NCI-H524 treated with DMSO at 0.1 percent for 48 hours (cell line): ENCODE results near the gene LMOD3.

Source experiments
- DNase-seq: peaks from one replicate; lab custom pipeline; 2025; lab: John Stamatoyannopoulos, UW

The LMOD3 gene

DNA sequence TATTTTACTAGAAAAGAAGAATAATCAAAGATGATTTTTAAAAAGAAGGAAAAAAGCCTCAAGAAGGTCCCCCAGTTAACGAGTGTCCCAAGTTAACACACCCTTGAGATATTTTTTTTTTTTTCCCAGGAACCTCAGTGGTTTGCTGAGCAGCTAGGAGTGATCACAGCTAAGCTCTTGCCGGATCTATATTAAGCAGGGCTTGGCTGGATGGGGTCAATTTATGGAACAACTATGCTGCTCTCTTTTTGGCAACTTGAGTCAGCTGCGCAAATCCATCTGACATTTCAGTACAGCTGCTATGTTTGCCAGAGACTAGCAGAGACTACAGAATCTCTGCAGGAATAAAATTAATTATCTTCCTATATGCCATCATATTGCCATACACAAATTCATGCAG, at the start of gene LMOD3:
TSS of gene LMOD3 (minus strand) at position 193 of the 400 bp plus-strand sequence. CDS start 209 bp downstream, outside the sequence.
- DNase-seq: no peak

DNA sequence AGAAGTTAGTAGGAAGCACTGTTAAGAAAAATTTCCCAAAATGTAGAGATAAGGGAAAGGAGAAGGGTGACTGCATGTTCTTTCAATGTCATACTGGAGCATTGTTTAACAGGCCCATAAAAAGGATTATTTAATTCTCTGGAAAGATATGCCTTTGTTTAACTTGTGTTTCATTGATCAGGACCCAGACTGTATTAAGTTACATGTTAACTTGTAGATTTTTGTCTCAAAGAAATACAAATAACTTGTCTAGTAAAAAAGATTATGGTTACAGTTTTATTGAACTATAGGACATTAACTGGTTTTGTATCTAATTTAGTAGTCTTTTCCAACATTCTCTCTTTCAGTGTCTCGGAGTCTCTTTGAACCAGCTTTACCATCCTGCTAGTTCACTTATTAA, 49.7 kb upstream of the LMOD3 start:
- DNase-seq: no peak

DNA sequence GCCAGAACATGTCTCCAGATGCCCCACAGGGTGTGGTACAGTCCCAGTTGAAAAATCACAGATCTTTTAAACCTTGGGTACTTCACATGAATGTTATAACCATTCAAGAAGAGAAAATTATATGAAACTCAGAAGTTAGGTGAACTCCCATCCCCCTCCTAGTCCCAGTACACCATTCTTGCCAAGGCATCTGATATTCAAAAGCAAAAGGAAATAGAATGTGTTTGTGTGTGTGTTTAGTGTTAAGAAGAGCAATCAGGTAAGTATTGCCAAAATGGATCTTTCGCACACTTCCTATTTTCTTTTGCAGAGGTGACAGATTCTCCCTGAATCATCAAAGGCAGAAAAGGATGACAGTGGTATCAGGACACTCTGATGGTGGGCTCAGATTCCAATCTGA, 44.1 kb upstream of the LMOD3 start:
- no peak for DNase-seq

DNA sequence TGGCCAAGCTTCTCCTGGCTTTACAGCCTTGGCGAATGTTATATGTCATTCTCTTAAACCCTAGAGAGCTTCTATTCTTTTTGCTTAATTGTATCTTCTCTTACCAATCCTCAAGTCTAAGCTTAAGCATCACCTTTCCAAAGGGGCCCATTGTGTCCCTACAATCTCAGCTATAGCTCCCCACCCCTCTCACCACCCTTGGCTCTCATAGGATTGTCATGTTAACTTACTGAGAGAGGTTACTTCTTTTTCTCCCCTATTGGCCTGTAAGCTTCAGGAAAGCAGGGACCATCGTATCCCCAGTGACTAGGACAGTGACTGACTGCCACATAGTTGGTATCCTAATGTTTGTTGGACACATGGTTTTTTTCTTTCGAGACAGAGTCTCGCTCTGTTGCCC, 43.3 kb upstream of the LMOD3 start:
- DNase-seq: no peak

DNA sequence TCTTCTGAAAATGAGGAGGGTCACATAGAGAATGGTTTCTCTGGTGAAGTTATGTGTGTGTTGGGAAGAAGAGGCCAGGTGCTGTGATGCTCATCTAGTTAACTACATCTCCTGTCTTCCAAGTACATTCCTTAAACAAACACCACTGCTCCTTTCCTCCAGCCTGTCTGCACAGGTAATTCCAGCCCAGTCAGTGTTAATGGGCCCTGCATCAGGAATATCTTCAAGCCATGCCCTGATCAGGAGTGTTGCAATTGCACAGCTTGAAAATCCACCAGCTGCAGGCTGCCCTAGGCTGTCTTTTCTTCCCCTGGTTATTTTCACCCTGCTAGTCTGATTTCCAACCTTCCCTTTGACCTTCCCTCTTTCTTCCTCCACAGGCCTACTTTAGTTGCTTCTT, 41.9 kb upstream of the LMOD3 start:
- DNase-seq: no peak

DNA sequence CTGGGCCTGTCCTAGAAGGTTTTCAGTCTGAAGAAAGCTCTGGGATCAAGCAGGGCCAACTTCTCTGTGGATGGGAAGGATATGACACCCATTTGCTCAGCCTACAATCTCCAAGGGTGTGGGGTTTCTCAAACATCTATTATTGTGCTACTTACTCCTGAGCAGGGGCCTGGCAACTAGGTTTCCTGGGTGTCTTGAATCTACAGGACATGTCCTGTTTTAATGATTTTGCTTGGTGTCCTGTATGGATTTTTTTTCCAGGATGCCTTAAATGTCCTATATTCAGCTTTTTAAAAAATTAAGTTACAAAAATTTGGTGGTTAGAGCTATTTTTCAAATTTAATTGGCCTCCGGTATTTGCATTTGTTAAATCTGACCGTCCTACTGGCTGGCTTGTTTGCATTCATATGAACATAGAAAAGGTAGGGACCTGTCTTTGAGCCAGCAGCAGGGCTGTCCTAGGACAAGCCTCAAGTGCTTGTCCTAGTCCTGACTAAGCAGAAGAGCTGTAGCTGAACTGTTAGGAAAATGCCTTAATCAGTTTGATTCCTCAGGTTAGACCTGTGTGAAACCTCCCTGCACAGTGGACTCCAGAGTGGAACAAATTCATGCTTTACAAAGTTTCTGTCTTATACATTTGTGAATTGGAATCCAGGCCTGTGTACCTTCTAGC, 40.0 kb upstream of the LMOD3 start:
- no peak for DNase-seq

DNA sequence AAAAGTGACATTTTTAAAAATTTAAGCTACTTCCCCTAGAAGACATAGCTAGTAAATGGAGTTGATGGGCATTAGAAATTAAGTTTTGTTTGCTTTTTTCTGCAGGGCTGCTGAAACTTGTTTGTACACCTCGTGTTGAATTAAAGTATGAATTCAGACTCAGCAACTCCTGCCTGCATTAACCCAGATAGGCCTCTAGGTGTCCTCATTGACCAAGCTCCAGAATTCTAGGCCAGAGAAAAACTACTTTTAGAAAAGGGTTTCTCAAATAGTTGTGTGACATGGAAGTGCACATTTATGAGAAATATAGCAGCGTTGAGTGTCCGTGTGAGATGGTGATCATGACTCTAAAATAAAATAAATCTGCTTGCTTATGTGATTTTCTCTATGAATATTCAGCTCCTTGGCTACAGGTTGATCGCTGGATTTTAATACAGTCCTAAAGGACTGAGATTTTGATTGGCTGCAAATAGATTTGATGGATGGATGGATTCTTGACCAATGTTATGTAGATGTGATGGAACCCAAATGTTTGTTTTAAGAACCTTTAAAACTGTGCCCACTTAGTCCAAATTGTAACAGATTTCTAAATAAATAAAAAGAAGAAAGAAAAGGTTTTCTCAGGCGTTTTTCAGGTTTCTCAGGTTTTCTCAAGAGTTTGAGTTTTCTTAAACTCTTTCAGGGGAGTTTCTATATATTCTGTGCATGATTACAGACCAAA, 39.4 kb upstream of the LMOD3 start:
- DNase-seq: no peak

DNA sequence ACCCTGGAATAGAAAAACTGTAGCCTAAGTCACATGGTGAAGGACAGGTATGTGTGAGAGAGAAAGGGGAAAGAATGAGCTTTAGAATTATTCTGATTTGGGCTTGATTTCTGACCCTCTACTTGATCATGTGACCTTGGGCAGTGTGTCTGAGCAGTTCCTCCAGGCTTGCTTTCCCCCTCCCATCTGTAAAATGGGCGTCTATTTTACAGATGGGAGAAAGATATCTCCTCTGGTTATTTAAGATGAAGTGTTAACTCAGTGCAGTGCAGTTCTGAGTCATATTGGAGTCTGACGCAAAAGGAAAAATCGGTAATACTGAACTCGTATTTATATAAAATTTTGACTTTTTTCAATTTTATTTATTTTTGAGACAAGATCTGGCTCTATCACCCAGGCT, 38.1 kb upstream of the LMOD3 start:
- DNase-seq: no peak

DNA sequence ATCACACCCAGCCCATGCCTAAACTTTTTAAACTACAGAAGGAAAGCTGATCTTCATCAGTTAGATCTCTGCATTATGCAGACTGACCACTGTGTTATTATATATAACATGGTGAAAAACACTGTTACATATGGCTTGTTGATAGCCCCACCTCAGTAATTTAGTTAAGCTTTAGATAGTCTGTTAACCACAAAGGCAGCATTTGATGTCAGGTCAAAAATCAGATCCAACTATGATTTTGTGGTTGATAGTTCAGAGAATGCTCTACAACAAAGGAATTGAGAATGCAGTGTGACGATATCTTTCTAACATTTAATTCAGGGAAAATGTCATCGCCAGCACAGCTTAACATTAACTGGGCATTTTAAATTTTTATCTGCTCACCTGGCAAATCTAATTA, 37.7 kb upstream of the LMOD3 start:
- no peak for DNase-seq

DNA sequence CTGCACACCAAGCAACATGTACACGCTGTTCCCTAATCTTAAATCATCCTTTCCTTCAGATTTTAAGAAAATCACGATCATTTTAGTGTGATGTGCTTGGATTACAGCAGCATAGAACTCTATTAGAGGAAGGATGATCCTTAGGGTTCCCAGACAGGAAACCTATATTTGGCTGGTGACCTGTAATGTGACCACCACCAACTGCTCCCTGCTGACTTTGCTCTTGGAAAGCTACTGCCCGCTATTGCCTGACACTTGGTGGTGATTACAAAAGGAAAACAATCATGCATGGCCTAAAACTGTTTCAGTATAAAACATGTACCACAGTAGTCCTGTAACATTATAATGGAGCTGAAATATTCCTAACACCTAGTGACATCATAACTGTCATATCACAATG, 27.2 kb upstream of the LMOD3 start:
- no peak for DNase-seq

DNA sequence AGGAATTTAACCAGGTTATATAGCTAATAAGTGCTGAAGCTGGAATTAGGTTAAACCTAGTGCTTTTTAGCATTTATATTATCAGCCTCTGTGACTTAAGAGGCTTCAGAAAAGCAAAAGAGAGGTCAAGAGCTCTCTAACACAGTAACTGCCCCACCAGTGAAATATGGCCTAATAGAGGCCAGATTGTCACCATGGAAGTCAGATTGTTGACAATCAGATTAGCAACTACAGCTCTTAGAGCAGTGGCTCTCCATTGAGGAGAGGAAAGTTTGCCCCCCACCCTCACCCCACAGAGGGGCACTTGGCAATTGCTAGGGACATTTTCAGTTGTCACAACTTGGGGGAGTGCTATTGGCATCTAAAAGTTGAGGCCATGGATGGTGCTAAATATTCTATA, 23.3 kb upstream of the LMOD3 start:
- DNase-seq: no peak

DNA sequence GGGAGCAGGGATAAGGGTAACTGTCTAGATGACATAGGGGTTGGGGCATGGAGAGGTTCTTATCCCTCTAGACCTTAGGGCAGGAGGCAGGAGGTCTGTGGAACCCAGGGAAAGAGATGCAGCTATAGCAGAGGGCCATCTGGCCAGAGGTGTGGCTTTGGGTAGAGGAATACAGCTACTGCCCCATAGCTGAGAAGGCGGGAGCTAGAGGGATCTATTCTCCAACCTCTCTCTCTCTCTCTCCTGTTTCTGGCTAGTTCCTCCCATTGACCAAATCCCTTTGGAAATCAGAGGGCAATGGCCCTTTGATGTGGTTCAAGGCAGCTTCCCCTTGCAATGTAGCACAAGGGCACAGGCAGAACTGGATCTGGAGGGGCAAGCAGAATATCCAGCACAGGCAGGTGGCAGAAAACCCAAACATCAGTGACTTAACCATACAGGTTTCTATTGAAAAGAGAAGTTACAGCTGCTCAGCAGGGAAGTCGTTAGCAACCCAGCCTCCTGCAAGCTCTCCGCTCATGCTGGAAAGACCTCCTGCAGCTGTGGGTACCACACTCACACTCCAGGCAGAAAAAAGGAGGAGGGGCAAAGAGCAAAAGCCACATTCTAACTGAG, 22.3 kb upstream of the LMOD3 start:
- DNase-seq: no peak

DNA sequence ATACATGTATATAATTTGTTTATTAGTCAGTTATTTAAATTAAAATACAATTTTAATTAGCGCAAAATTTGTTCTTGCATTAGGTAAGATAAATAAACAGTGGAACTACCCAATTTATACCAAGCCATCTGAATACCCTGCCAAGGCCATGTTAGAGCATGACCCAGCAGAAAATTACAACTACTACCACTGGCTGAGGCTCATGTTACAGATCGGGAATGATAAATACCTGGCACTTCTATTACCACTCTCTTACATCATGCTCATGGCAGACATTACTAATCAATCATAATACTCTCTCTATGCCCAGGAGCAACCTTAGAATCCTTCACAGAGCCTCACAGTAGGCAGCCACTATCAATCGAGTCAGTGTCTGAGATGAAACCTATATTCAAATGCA, 21.2 kb upstream of the LMOD3 start:
- no peak for DNase-seq

DNA sequence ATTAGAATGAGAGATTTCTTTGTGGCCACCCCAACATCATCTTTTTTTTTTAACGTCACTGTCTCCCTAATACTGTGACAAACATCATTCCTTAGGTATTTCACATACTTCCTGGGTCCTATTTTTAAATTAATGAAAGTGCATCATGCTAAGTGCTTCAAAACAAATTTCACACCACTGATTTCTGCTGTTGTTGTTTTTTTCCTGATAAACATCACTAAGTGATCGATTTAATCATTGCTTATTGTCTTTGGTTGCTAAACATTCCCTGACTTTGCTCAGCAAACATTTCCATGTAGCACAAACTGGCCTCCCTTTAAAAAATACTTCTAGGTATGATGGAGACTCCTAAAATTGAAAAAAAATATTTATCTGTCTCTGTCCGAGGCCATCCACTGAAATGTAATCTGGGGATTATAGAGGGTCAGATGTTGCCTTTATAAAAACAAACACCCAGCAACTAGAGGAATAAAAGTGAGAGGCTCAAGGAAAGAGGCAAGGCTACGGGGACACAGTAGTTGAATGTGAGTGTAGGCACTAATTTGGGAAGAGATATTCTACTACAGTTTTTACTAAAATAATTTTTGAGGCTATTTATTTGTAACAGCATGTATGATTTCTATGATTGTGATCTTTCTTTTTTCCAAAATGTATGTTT, 20.5 kb upstream of the LMOD3 start:
- DNase-seq: no peak

DNA sequence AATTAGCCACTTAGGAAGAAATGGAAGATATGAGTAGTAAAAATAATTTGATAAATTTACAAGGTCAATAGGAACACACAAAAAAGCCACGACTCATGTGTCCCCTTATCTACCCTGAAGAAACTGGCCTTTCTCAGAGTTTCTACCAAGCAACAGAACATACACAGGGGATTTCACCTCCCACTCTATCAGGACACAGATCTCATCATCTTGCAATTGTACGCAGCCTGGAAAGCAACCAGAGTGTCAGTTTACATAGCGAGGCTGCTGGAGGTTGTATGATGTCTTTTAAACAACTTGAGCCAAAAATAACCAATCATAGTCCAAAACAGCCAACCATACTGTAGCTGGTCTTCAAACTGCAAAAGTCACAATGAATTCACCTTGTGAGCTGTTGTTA, 19.7 kb upstream of the LMOD3 start:
- no peak for DNase-seq

DNA sequence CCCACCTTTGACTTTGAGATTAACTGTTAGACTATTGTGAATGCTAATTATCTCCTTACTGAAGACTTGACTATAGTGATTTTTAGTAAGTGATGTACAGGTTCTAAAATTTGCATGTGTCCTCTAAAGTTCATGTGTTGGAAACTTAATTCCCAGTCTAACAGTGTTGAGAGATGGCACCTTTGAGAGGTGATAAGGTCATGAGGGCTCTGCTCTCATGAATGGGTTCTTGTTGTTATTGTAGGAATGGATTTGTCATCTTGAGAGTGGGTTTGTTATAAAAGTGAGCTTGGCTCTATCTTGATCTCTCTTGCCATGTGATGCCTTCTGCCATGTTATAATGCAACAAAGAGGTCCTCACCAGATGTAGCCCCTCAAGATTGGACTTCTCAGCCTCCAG, 18.9 kb upstream of the LMOD3 start:
- DNase-seq: no peak

DNA sequence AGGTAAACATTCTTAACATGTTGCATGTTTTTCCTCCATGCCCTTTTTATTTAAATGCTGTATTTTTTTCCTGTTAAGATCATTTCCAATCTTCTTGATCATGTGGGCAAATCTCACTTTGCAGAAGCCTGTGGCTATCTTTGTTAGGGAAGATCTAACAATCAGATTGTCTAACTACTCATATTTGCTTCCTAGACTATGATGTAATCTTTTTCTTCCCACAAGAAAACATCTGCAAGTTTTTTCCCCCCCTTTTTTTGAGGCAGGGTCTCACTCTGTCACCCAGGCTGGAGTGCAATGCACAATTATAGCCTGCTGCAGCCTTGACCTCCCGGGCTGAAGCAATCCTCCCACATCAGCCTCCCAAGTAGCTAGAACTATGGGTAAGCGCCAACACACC, 15.0 kb upstream of the LMOD3 start:
- no peak for DNase-seq

DNA sequence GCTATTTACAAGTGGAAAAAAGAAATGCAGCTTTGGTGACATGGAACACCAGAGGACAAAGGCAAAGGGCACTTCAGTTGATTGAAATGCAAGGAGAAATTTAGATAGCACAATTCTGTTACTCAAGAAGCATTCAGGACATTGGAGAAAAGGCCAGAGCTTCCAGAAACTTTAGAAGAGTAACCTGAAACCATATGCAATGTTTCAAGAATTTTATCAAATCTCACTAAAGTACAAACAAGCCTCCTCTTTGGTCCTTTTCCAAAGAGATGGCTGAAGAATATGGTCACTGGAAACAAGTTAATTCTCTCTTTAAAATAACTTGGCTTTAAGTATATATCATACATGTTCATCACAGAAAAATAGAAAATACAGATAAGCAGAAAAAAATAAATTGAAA, 14.6 kb upstream of the LMOD3 start:
- no peak for DNase-seq

DNA sequence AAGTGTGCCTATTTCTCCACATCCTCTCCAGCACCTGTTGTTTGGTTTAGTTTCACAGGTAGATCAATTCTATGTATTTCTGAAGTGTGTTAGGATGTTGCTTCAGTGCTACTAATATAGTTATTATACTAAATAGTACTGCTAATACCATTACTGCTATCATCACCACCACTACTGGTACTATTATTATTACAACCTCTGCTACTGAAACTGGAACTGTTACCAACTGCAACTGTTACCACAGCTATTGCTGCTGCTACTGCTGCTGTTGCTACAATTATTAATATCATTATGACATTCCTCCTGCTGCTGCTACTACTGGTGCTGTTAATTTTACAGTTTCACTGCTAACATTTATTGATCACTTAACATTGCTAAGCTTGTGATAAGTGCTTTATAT, 8.3 kb upstream of the LMOD3 start:
- DNase-seq: no peak

DNA sequence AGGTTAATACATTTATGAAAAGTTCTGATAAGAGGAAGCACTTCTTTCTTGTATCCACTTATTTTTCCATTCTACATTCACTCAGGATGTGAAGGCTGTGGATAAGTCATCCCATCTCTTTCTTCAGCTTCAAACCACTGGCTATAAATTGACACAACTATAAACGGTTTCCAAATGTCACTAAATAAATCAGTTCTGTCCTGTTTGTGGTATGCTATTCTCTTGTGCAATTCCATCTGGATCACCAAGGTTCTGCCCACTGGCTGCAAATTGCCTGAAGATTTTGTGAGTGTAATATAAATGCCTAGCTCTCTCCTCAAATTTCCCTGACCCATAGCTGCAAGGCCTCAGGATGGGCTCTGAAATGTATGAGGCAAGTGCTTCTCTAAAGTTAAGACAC, 7.1 kb upstream of the LMOD3 start:
- DNase-seq: no peak

DNA sequence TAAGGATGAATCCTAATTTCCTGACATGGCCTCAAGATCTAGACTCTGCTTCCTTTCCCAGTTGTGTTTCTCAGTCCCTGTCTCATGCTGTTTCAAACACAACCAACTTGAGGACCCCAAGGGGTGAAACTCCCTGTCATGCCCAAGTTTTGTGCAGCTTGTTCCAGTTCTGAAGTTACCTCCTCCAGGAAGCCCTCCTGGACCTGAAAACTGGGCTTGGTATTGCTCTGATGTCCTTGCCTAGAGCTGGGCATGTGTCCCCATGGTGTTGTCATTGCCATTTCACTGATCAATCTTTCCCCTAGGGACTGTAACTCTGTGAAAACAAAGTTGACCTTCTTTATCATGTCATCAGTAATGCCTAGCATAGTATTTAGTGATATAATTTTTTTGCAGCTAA, 6.1 kb upstream of the LMOD3 start:
- DNase-seq: no peak

DNA sequence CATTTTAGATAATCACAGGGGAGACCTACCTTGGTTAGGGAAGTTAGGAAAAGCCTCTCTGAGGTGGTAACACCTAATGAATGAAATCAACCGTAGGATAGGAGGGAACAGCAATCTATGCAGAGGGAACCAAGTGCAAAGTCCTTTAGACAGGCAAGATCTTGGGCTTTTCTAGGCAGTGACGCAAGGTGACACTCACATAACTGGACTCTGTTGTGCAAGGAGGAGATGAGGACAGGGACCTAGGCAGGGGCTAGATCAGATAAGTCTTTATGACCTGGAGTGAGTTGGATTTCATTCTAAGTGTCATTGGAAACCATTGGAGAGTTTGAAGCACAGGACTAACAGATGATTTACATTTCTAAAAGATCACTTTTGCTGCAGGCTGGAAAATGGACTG, 4.6 kb upstream of the LMOD3 start:
- no peak for DNase-seq

DNA sequence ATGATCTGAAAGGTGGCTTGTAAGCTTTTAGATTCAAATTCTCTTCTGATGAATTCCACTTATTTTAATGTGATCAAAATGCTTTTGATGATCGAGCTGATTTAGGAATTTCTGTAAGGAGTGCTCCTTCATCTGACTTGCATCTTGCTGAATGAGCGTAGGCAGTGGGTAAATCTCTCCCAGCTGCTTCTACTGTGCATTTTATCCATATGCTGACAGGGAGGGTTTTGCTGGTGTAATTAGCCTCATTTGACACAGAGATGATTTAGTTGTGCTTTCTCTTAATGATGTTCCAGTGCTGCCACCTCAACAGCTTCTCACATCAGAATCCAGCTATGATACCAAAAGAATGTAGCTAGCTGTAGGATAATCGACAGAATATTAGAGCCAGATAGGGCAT, 3.8 kb upstream of the LMOD3 start:
- no peak for DNase-seq
